ENCODE results near the gene PKD1.

The PKD1 gene

DNA sequence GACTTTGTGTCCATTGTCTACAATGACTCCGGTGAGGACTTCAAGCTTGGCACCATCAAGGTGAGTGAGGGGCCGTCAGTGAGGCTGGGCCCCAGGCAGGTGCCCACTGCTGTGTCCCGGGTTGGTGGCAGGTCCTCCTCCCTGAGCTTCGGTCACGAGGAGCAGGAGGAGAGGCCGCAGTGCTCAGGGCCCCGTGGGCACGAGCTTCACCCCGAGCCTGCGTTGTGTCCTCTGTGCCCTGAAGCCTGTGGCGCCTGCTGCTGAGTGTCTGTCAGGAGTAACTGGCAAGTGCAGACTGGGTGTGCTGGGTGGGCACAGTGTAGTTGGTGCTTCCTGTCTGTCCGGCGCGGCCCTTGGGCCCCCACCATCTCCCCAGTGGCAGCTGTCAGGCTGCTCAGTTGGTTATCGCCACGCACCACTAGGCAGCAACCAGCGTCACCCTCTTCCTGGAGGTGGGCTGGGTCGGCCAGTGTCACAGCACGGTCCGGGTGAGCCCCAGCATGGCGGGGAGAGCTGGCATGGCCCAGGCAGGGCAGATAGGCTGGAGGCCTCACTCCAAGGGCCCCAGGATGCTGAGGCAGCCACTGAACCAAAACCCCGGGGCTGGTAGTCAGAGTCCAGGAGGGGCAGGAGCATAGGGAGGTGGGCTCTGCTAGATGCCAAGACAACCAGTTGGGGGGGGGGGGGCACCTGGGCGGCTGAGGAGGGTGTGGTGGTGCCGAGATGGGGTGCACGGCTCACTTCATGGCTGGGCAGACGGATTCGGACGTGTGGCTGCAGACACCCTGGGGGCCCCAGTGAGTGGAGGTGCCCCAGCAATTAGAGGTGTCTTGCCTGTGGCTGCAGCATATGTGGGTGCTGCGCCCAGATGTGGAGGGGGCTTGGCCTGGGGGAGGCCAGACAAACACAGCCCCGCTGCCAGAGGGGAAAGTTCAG lies 48.6 kb downstream of the PKD1 start:
- TF ChIP-seq, protein P1, sequence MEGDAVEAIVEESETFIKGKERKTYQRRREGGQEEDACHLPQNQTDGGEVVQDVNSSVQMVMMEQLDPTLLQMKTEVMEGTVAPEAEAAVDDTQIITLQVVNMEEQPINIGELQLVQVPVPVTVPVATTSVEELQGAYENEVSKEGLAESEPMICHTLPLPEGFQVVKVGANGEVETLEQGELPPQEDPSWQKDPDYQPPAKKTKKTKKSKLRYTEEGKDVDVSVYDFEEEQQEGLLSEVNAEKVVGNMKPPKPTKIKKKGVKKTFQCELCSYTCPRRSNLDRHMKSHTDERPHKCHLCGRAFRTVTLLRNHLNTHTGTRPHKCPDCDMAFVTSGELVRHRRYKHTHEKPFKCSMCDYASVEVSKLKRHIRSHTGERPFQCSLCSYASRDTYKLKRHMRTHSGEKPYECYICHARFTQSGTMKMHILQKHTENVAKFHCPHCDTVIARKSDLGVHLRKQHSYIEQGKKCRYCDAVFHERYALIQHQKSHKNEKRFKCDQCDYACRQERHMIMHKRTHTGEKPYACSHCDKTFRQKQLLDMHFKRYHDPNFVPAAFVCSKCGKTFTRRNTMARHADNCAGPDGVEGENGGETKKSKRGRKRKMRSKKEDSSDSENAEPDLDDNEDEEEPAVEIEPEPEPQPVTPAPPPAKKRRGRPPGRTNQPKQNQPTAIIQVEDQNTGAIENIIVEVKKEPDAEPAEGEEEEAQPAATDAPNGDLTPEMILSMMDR (IDR thresholded peaks at IDR 0.05; ENCODE audit: low read depth, low read length, missing control alignments), result no peak
- H3K4me3 ChIP-seq (replicated peaks; ENCODE audit: low read depth, low read length), result no peak overlapping the region
- no peak for DNase-seq (ENCODE audit: extremely low read depth, low read depth)

GRCh38 chr16:2086106-2086742 lies 49.5 kb downstream of the PKD1 start:
- DNase-seq (ENCODE audit: extremely low read depth, low read depth), result no peak
- no peak overlapping the region for H3K4me3 ChIP-seq (replicated peaks; ENCODE audit: low read depth, low read length)
- TF ChIP-seq, protein P1 (IDR thresholded peaks at IDR 0.05; ENCODE audit: low read depth, low read length, missing control alignments), result no peak

DNA sequence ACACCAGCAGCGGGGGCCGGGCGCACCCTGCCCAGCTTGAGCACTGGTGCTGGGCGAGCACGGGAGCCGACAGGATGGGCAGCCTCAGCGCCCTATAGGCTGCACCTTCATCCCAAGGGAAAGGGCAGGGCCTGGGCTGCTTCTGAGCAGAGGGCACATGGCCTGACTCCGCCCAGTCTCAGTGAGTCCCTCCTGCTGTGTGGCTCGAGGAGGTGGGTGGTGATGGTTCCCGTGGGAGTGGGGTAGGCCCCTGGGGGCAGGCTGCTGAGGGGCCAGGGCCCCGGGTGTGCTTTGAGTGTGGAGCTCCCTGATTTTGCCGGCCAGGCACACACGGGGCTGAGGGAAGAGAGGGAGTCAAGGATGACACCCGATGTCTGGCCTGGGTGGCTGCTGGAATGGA lies 50.0 kb downstream of the PKD1 start:
- DNase-seq (ENCODE audit: extremely low read depth, low read depth), result no peak
- no peak overlapping the region for H3K4me3 ChIP-seq (replicated peaks; ENCODE audit: low read depth, low read length)
- TF ChIP-seq, protein P1 (IDR thresholded peaks at IDR 0.05; ENCODE audit: low read depth, low read length, missing control alignments), result no peak

DNA sequence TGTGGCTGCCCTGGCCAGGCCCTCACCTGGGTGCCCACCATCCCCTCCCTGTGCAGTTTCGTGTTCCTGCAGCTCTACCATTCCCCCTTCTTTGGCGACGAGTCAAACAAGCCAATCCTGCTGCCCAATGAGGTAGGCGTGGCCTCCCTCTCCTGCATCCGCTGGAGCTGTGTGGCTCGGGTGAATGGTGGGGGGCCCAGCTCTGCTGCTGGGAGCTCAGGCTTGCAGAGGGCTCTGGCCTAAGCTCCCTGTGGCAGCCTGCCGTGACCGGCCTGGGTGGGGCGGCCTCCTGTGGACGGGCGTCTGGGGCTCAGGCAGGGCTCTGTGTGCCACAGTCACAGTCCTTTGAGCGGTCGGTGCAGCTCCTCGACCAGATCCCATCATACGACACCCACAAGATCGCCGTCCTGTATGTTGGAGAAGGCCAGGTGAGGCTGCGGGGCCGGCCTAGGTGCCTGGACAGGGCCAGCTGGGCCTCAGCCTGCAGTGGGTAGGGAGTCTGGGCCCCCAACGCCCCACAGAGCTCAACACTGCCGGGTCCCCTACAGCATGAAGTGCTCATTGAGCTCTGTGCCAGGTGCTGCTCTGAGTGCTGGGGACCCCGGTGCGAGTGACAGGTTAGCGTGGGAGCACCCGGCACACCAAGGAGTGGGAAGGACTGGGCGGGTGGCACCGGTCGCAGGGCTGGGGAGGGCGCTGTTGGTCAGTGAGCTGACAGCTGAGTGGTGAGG lies 50.6 kb downstream of the PKD1 start:
- TF ChIP-seq, protein P1 (IDR thresholded peaks at IDR 0.05; ENCODE audit: low read depth, low read length, missing control alignments), result no peak
- DNase-seq (ENCODE audit: extremely low read depth, low read depth), result no peak
- no peak overlapping the region for H3K4me3 ChIP-seq (replicated peaks; ENCODE audit: low read depth, low read length)

DNA sequence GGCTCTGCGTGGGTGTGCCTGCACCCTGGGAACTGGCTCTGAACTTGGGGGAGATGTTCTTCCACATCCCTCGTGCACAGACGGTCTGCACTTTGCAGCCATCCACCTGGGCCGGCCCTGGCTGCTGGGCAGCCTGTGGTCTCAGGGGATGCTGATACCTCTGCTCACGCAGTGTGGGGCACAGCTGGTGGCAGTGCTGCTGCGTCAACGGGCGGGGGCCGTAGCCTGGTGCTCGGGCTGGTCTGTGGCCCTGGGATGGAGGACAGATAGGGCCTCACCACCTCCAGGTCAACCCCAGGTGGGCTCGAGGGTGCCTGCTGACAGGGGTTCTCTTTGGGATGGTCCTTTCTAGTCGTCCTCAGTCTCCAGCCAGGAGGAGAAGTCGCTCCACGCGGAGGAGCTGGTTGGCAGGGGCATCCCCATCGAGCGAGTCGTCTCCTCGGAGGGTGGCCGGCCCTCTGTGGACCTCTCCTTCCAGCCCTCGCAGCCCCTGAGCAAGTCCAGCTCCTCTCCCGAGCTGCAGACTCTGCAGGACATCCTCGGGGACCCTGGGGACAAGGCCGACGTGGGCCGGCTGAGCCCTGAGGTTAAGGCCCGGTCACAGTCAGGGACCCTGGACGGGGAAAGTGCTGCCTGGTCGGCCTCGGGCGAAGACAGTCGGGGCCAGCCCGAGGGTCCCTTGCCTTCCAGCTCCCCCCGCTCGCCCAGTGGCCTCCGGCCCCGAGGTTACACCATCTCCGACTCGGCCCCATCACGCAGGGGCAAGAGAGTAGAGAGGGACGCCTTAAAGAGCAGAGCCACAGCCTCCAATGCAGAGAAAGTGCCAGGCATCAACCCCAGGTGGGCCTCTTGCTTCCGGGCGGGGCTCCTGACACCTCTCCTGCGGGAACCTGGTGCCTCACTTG lies 51.6 kb downstream of the PKD1 start:
- TF ChIP-seq, protein P1 (IDR thresholded peaks at IDR 0.05; ENCODE audit: low read depth, low read length, missing control alignments), result no peak
- H3K4me3 ChIP-seq (replicated peaks; ENCODE audit: low read depth, low read length), result no peak overlapping the region
- no peak for DNase-seq (ENCODE audit: extremely low read depth, low read depth)

DNA sequence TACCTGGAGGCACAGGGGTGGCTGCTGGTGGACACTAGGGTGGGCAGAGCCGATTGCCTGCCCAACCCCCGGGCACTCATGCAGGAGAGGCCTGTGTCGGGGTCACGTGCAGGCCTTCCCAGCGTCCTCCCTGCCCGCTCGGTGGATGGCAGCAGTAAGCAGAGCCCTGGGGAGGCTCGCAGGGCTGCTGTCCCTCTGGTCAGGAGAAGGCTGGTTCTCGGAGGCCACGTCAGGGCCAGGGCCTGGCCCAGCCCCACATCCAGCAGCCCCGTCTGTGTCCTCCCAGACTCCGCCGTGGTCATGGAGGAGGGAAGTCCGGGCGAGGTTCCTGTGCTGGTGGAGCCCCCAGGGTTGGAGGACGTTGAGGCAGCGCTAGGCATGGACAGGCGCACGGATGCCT lies 52.3 kb downstream of the PKD1 start:
- DNase-seq (ENCODE audit: extremely low read depth, low read depth), result no peak
- TF ChIP-seq, protein P1 (IDR thresholded peaks at IDR 0.05; ENCODE audit: low read depth, low read length, missing control alignments), result no peak

More for the DNA sequence above, 52.3 kb downstream of the PKD1 start:
- H3K4me3 ChIP-seq (replicated peaks; ENCODE audit: low read depth, low read length), result no peak overlapping the region
